Upper lobe of left lung (tissue), 4 donors: ENCODE data around the gene ADAMTS17.

Source experiments
- CTCF ChIP-seq, 6 experiments: fragments of 450-650 bp in 4 of 6; fragments of 200-600 bp in 2 of 6; sonication (generic) in 2 of 6; IDR thresholded peaks; one replicate each; pipeline ENCODE4 v1.5.1; 2016 to 2019; ENCODE audit warnings: antibody characterized with exemption in 6 of 6
- POLR2AphosphoS5 ChIP-seq, 2 donors: sonication (generic); formaldehyde crosslinking; IDR thresholded peaks; one replicate each; pipeline ENCODE4 v1.5.1; 2017; ENCODE audit warnings: antibody characterized with exemption in 2 of 2

- no peak for TF ChIP-seq CTCF (IDR thresholded peaks at IDR 0.05)
- TF ChIP-seq POLR2AphosphoS5 (IDR thresholded peaks at IDR 0.05) = no peak
Observed at GRCh38 chr15:100189319-100189718, 152.5 kb downstream of the ADAMTS17 start.
